IMR-90 (cell line): Measurements from ENCODE around the gene SPTBN5. TPM values are rescaled to one million over a fixed set of nuclear protein-coding genes. Genes with fewer than 3 reads are reported as not detected.

Experiments
- ATAC-seq: fragments of 200-7000 bp; cut with Tn5 transposase; 2 replicates; pipeline ENCODE4 v1.9.1; 2020; ENCODE audit warnings: low read depth, mild to moderate bottlenecking, moderate library complexity
- BruUV-seq: library from RNA; stranded (reverse); fragments of 400-500 nt; replicated peaks from 2 replicates; lab custom pipeline; 2021; lab: Mats Ljungman, UMichigan
- CTCF ChIA-PET: fragments of 300-600 bp; formaldehyde crosslinking; extraction: SDS; loops from one replicate; lab custom pipeline; 2021; ENCODE audit warnings: antibody characterized with exemption; lab: Yijun Ruan, JAX
- POLR2A ChIA-PET: fragments of 300-600 bp; sonication (Branson Sonifier 250); formaldehyde crosslinking; loops from one replicate; lab custom pipeline; 2022; ENCODE audit warnings: antibody characterized with exemption; ENCODE audit not compliant: unreplicated experiment; lab: Charles Lee
- DNase-seq: peaks from one replicate; pipeline ENCODE4 v3.0.0; 2013
- H2AFZ ChIP-seq: replicated peaks from 2 replicates; pipeline ENCODE3; 2013; ENCODE audit warnings: low read length, mild to moderate bottlenecking; ENCODE audit not compliant: poor library complexity
- H2AK5ac ChIP-seq: 2 replicates; pipeline ENCODE4 v1.6.1; 2013; ENCODE audit warnings: low read depth, low read length, inconsistent platforms
- H2AK9ac ChIP-seq: replicated peaks from 2 replicates; pipeline ENCODE3; 2013; ENCODE audit warnings: mild to moderate bottlenecking, low read depth, low read length, moderate library complexity; ENCODE audit not compliant: poor library complexity
- H2BK120ac ChIP-seq: 2 replicates; pipeline ENCODE4 v1.6.1; 2013; ENCODE audit warnings: low read depth, low read length, inconsistent platforms
- H2BK15ac ChIP-seq: 3 replicates; pipeline ENCODE4 v1.6.1; 2013; ENCODE audit warnings: low read depth, low read length, inconsistent platforms
- H2BK20ac ChIP-seq: 2 replicates; pipeline ENCODE4 v1.6.1; 2013; ENCODE audit warnings: low read depth, mild to moderate bottlenecking, inconsistent platforms, low read length, moderate library complexity
- H2BK5ac ChIP-seq: 2 replicates; pipeline ENCODE4 v1.6.1; 2013; ENCODE audit warnings: mild to moderate bottlenecking, low read depth, low read length, inconsistent platforms; ENCODE audit not compliant: poor library complexity, severe bottlenecking
- H3K14ac ChIP-seq: replicated peaks from 2 replicates; pipeline ENCODE4 v1.6.1; 2013; ENCODE audit warnings: low read depth, low read length, inconsistent platforms
- H3K18ac ChIP-seq: 2 replicates; pipeline ENCODE4 v1.6.1; 2013; ENCODE audit warnings: low read depth, low read length, control low read depth
- H3K23ac ChIP-seq: 2 replicates; pipeline ENCODE4 v1.6.1; 2013; ENCODE audit warnings: low read depth, low read length, inconsistent platforms
- H3K27ac ChIP-seq: 2 replicates; pipeline ENCODE4 v1.5.1; 2013; ENCODE audit warnings: mild to moderate bottlenecking, control low read depth, low read length; ENCODE audit not compliant: insufficient read depth
- H3K27me3 ChIP-seq: 2 replicates; pipeline ENCODE4 v1.6.1; 2013; ENCODE audit warnings: low read length; ENCODE audit not compliant: control insufficient read depth, insufficient read depth
- H3K36me3 ChIP-seq: 2 replicates; pipeline ENCODE4 v1.6.1; 2013; ENCODE audit warnings: low read length, mixed read lengths; ENCODE audit not compliant: control insufficient read depth, insufficient read depth
- H3K4ac ChIP-seq: 2 replicates; pipeline ENCODE4 v1.6.1; 2013; ENCODE audit warnings: low read depth, low read length, inconsistent platforms
- H3K4me1 ChIP-seq: 2 replicates; pipeline ENCODE4 v1.6.1; 2013; ENCODE audit warnings: low read length, mixed read lengths; ENCODE audit not compliant: control insufficient read depth, insufficient read depth
- H3K4me2 ChIP-seq: 2 replicates; pipeline ENCODE4 v1.6.1; 2013; ENCODE audit warnings: low read depth, mild to moderate bottlenecking, control low read depth, low read length, moderate library complexity
- H3K4me3 ChIP-seq: 2 replicates; pipeline ENCODE4 v1.5.1; 2013; ENCODE audit warnings: low read depth, mild to moderate bottlenecking, control low read depth, low read length, moderate library complexity; ENCODE audit not compliant: insufficient read depth
- H3K56ac ChIP-seq: 2 replicates; pipeline ENCODE4 v1.6.1; 2013; ENCODE audit warnings: low read length, inconsistent platforms; ENCODE audit not compliant: insufficient read depth; ENCODE audit errors: extremely low read depth
- H3K79me1 ChIP-seq, 2 experiments: 2 replicates each; pipeline ENCODE4 v1.6.1; 2013; ENCODE audit warnings: low read length in 2 of 2, inconsistent platforms in 1 of 2, low read depth in 1 of 2
- H3K9ac ChIP-seq: 2 replicates; pipeline ENCODE4 v1.6.1; 2013; ENCODE audit warnings: low read depth, low read length, control low read depth
- H3K9me1 ChIP-seq: 2 replicates; pipeline ENCODE4 v1.6.1; 2013; ENCODE audit warnings: low read length, inconsistent platforms; ENCODE audit not compliant: insufficient read depth
- H3K9me3 ChIP-seq: 2 replicates; pipeline ENCODE4 v1.6.1; 2013; ENCODE audit warnings: low read length; ENCODE audit not compliant: control insufficient read depth, insufficient read depth
- H4K20me1 ChIP-seq: 2 replicates; pipeline ENCODE4 v1.6.1; 2013; ENCODE audit warnings: low read length, inconsistent platforms; ENCODE audit not compliant: insufficient read depth
- H4K5ac ChIP-seq: 2 replicates; pipeline ENCODE4 v1.6.1; 2013; ENCODE audit warnings: mild to moderate bottlenecking, low read depth, low read length, control low read depth
- H4K8ac ChIP-seq, 2 experiments: 2 replicates each; pipeline ENCODE4 v1.6.1; 2013; ENCODE audit warnings: low read depth in 2 of 2, low read length in 2 of 2, control low read depth in 1 of 2, inconsistent platforms in 1 of 2
- H4K91ac ChIP-seq: 2 replicates; pipeline ENCODE4 v1.6.1; 2013; ENCODE audit warnings: low read depth, low read length, inconsistent platforms; ENCODE audit not compliant: insufficient read depth
- BHLHE40 ChIP-seq: fragments of 150-350 bp; IDR thresholded peaks from 2 replicates; pipeline ENCODE4 v1.6.1; 2016; ENCODE audit warnings: mild to moderate bottlenecking, low read depth, low read length
- CEBPB ChIP-seq: IDR thresholded peaks from 2 replicates; pipeline ENCODE4 v1.6.1; 2012; ENCODE audit warnings: low read depth, low read length, improper control_type of control experiment
- CTCF ChIP-seq: conservative IDR thresholded peaks from 2 replicates; pipeline ENCODE4 v1.5.1; 2012; ENCODE audit warnings: mild to moderate bottlenecking, low read depth, low read length, improper control_type of control experiment
- FOS ChIP-seq: fragments of 150-350 bp; IDR thresholded peaks from 2 replicates; pipeline ENCODE4 v1.6.1; 2016; ENCODE audit warnings: low read depth, low read length
- MAFK ChIP-seq: IDR thresholded peaks from 2 replicates; pipeline ENCODE4 v1.6.1; 2012; ENCODE audit warnings: low read depth, low read length, improper control_type of control experiment
- POLR2A ChIP-seq: IDR thresholded peaks from 2 replicates; pipeline ENCODE4 v1.6.1; 2012; ENCODE audit warnings: mild to moderate bottlenecking, low read depth, low read length
- RAD21 ChIP-seq: IDR thresholded peaks from 2 replicates; pipeline ENCODE4 v1.6.1; 2012; ENCODE audit warnings: low read length, improper control_type of control experiment
- RFX5 ChIP-seq: IDR thresholded peaks from 2 replicates; pipeline ENCODE4 v1.8.0; 2012; ENCODE audit warnings: low read depth, mild to moderate bottlenecking, low read length, moderate library complexity
- WGBS, 2 experiments: methylation state at CpG; one replicate each; pipeline versions ENCODE4 v1.1.5 to v1.1.7; 2013; ENCODE audit warnings: missing lambda C conversion rate in 2 of 2; ENCODE audit not compliant: insufficient read length in 1 of 2; ENCODE audit errors: extremely low coverage in 2 of 2; 5-methylcytosine and 5-hydroxymethylcytosine counted together
- dilution Hi-C: fragments of 300-500 bp; cut with HindIII; formaldehyde crosslinking; loops from one replicate; pipeline ENCODE4 v1.14.3; 2018; ENCODE audit warnings: low sequenced_read_pairs; ENCODE audit not compliant: unreplicated experiment
- in situ Hi-C: fragments of 300-500 bp; cut with MboI; formaldehyde crosslinking; loops from 3 replicates; pipeline ENCODE4 v1.14.3; 2019; ENCODE audit warnings: low sequenced_read_pairs, inconsistent platforms, mixed read lengths
- intact Hi-C: fragments of 100-400 bp; cut with micrococcal nuclease; formaldehyde crosslinking; loops from 2 replicates; pipeline ENCODE4 v1.10.0; 2022
- polyA plus RNA-seq, 3 experiments: library from polyadenylated mRNA; depleted of rRNA; stranded (reverse); fragments of >200 nt; gene quantifications; 2 replicates each; pipeline ENCODE4 v1.2.3, GENCODE V29; 2012; ENCODE audit warnings: low replicate concordance in 1 of 3
- total RNA-seq: library from RNA; depleted of rRNA; stranded (reverse); fragments of >200 nt; gene quantifications from 2 replicates; pipeline ENCODE4 v1.2.3, GENCODE V29; 2012
- TF ChIP-seq, protein P1 (sequence below): fragments of 150-350 bp; IDR thresholded peaks from 2 replicates; pipeline ENCODE4 v1.6.1; 2017; ENCODE audit warnings: mild to moderate bottlenecking, antibody characterized with exemption, low read length, low read depth
- TF ChIP-seq, protein P2 (sequence below): fragments of 150-350 bp; IDR thresholded peaks from 2 replicates; pipeline ENCODE4 v1.6.1; 2016; ENCODE audit warnings: low read depth, mild to moderate bottlenecking, low read length, moderate library complexity, borderline replicate concordance

SPTBN5 gene
- total and polyA plus RNA-seq, 2 of the 4 experiments (the other 2 are of a cell fraction): under 0.01 to 0.38 TPM

- ChIA-PET POLR2A (no interaction called here), CTCF (interaction anchor here (1.5 kb wide), 1 partner anchor 14 kb away, joined by 4 read pairs; no protein-coding TSS in a partner anchor)
- Histone ChIP-seq H2BK20ac (no peak overlapping the region), H3K4me1 (no peaks in the 10 kb centered on the region), H3K56ac (no peak overlapping the region), H2BK120ac (no peak overlapping the region), H4K91ac (no peak overlapping the region), H3K9me3 (no peaks in the 10 kb centered on the region), H2AK5ac (no peak overlapping the region), H3K4me2 (no peak overlapping the region), H4K5ac (no peak overlapping the region), H2AFZ (no peak overlapping the region), H3K4ac (no peak overlapping the region), H4K20me1 (no peaks in the 10 kb centered on the region), H4K8ac (no peak overlapping the region), H3K9ac (no peak overlapping the region), H3K79me1 (no peaks in the 10 kb centered on the region), H2BK15ac (no peak overlapping the region), H3K14ac (no peak overlapping the region), H2BK5ac (no peak overlapping the region), H3K4me3 (no peak overlapping the region), H3K9me1 (no peaks in the 10 kb centered on the region), H3K18ac (no peak overlapping the region), H3K23ac (no peak overlapping the region), H3K27ac (no peak overlapping the region), H2AK9ac (no peak overlapping the region), H3K36me3 (no peaks in the 10 kb centered on the region), H3K27me3 (peaks cover 27% of the 10 kb centered on the region)
- DNase-seq (no peak), ATAC-seq (no peak; the same call in 1 of the 2 replicates)
- 88% methylated on average over 9 of the region's 18 CpGs; no CpG with 5 or more reads in 1 of the 2 experiments for WGBS, 2 experiments
- dilution Hi-C loops (no loop called here), in situ Hi-C loops (no loop called here), intact Hi-C loops (no loop called here)
- TF ChIP-seq, protein P1, sequence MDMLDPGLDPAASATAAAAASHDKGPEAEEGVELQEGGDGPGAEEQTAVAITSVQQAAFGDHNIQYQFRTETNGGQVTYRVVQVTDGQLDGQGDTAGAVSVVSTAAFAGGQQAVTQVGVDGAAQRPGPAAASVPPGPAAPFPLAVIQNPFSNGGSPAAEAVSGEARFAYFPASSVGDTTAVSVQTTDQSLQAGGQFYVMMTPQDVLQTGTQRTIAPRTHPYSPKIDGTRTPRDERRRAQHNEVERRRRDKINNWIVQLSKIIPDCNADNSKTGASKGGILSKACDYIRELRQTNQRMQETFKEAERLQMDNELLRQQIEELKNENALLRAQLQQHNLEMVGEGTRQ: no peak
- TF ChIP-seq POLR2A (no peak), MAFK (no peak), RAD21 (no peak), RFX5 (no peak), BHLHE40 (no peak), CEBPB (no peak), CTCF (no peak), FOS (no peak)
- TF ChIP-seq, protein P2, sequence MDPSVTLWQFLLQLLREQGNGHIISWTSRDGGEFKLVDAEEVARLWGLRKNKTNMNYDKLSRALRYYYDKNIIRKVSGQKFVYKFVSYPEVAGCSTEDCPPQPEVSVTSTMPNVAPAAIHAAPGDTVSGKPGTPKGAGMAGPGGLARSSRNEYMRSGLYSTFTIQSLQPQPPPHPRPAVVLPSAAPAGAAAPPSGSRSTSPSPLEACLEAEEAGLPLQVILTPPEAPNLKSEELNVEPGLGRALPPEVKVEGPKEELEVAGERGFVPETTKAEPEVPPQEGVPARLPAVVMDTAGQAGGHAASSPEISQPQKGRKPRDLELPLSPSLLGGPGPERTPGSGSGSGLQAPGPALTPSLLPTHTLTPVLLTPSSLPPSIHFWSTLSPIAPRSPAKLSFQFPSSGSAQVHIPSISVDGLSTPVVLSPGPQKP: no peak
- BruUV-seq: no TSS peak
Observed at GRCh38 chr15:41861736-41862356, 32.0 kb downstream of the SPTBN5 start.
